AG04450 (cell line): ENCODE data around the gene MYO5B. TPM values are rescaled to one million over a fixed set of nuclear protein-coding genes. Genes with fewer than 3 reads are reported as not detected.
"Not testable (repeated sequence)": the region's sequence is repeated elsewhere in the genome, so short reads cannot be mapped to it uniquely, and the experiment has no call there.

Experiments used
- CTCF ChIA-PET: fragments of 300-600, 350-600 bp; formaldehyde crosslinking; extraction: SDS; loops from one replicate; lab custom pipeline; 2022; ENCODE audit warnings: antibody characterized with exemption, inconsistent platforms; lab: Charles Lee
- POLR2A ChIA-PET: fragments of 350-600 bp; formaldehyde crosslinking; extraction: SDS; loops from one replicate; lab custom pipeline; 2021; ENCODE audit warnings: antibody characterized with exemption, inconsistent platforms; lab: Yijun Ruan, JAX
- DNase-seq: peaks from one replicate; pipeline ENCODE4 v3.0.0-alpha.2; 2011; ENCODE audit warnings: low read depth, low spot score
- H3K27ac ChIP-seq: one replicate; pipeline ENCODE4 v1.5.1; 2012; ENCODE audit warnings: low read depth, low read length, control low read depth
- H3K27me3 ChIP-seq: one replicate; pipeline ENCODE4 v1.6.0; 2012; ENCODE audit warnings: low read length; ENCODE audit not compliant: control insufficient read depth, insufficient read depth
- H3K4me3 ChIP-seq: 2 replicates; pipeline ENCODE4 v1.5.1; 2011; ENCODE audit warnings: mild to moderate bottlenecking, low read depth, low read length, control low read depth
- H3K9me3 ChIP-seq: 2 replicates; pipeline ENCODE4 v1.5.1; 2012; ENCODE audit warnings: low read length; ENCODE audit not compliant: control insufficient read depth, insufficient read depth
- polyA plus RNA-seq: library from polyadenylated mRNA; depleted of rRNA; stranded (reverse); fragments of >200 nt; gene quantifications from 2 replicates; pipeline ENCODE4 v1.2.3, GENCODE V29; 2011
- TF ChIP-seq, protein P1 (sequence below): IDR thresholded peaks from 2 replicates; pipeline ENCODE4 v1.5.1; 2011; ENCODE audit warnings: low read depth, low read length, control low read depth, inconsistent platforms

The MYO5B gene
- polyA plus RNA-seq, 1 experiment = 0.32 TPM

DNA sequence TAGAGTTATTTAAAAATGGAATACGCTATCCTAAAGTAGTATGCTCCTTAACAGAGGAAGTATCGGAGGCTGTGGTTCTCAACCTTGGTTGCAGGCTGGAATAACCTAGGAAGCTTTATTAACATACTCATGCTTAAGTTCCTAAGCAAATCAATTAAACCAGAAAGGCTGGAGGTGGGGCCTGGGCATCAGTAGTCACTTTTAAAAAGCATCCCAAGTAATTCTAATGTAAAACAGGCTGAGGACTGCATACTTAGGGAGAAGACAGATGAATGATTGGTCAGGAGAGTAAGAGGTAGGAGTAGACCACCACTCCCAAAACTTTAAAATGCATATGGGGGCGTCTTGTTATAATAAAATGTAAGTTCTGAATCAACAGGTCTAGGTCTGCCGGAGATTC lies 396.9 kb downstream of the MYO5B start:
- Histone ChIP-seq H3K9me3 (peaks cover 8% of the 10 kb centered on the region; the same call in 1 of the 2 replicates), H3K27ac (no peak overlapping the region), H3K4me3 (no peak overlapping the region), H3K27me3 (no peaks in the 10 kb centered on the region)
- no peak for DNase-seq
- ChIA-PET POLR2A (no interaction called here), CTCF (no interaction called here)
- TF ChIP-seq, protein P1, sequence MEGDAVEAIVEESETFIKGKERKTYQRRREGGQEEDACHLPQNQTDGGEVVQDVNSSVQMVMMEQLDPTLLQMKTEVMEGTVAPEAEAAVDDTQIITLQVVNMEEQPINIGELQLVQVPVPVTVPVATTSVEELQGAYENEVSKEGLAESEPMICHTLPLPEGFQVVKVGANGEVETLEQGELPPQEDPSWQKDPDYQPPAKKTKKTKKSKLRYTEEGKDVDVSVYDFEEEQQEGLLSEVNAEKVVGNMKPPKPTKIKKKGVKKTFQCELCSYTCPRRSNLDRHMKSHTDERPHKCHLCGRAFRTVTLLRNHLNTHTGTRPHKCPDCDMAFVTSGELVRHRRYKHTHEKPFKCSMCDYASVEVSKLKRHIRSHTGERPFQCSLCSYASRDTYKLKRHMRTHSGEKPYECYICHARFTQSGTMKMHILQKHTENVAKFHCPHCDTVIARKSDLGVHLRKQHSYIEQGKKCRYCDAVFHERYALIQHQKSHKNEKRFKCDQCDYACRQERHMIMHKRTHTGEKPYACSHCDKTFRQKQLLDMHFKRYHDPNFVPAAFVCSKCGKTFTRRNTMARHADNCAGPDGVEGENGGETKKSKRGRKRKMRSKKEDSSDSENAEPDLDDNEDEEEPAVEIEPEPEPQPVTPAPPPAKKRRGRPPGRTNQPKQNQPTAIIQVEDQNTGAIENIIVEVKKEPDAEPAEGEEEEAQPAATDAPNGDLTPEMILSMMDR = no peak

DNA sequence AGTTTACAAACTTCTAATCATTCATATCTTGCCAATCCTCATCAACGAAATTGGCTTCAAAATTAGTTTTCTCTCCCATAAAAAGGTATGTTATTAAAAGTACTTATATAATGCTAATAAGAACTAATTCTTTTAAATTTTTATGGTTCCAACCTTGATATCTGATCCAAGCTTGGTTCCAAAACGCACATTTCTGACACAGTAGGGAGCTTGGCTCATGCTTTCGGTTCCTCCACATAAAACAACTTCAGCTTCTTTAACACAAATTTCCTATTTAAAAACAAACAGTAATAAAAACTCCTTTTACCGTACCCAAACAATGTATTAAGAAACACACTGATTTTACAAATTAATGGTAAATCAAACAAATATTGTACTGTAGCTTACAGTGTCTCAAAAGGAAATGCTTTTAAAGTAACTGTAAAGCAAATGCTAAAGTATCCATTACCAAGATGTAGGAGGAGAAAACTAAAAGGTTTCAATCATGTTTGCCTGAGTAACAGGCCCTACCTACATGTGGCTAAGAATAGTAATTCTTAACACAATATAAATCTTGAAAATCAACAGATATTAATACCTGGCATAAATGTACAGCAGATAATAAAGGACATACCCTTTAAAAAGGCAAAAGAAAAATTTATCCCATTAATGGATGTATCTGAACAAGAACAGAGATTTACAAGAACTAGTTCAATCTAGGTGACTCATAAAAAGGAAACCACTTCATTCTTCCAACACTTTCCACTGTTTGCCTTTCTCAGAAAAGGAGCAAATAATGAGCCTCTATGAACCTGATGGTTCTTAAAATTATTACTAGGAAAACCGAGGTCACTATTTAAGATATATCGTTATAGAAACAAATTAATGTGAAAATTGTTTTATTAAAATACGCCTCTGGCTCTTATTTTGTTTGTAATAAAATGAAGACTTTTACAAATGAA lies 399.1 kb downstream of the MYO5B start:
- DNase-seq = no peak
- ChIA-PET CTCF (interaction anchor here (1.0 to 3.0 kb wide), 2 partner anchors 12 to 62 kb away, joined by 3 to 8 read pairs; no protein-coding TSS in a partner anchor), POLR2A (no interaction called here)

DNA sequence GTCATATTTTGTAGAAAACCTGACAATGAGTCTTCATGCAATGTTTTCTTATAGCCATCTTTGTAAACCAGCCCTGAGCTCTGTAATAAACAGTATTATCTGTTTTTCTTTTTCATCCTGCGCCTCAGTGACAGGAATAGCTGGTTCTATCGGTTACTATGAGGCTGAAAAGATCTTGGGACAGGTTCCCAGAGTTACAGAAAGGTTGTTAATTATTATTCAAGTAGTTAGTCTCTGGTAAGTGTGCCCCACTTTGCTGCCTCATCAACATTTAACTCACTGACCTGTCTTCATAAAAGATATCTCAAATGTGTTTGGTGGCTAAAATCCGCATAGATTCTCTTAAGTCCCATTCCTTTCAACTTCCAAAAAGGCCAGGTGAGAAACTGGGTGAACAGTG lies 400.2 kb downstream of the MYO5B start:
- no peak overlapping the region for H3K4me3 ChIP-seq
- TF ChIP-seq, protein P1 = no peak
- no peak for DNase-seq
- no peak overlapping the region for H3K27ac ChIP-seq
- POLR2A ChIA-PET = no interaction called here
- peaks cover 6% of the 10 kb centered on the region; the same call in 1 of the 2 replicates for H3K9me3 ChIP-seq
- H3K27me3 ChIP-seq = no peaks in the 10 kb centered on the region
- CTCF ChIA-PET = interaction anchor here (0.8 to 3.0 kb wide), 2 partner anchors 11 to 64 kb away, joined by 3 to 8 read pairs; no protein-coding TSS in a partner anchor

More for the DNA sequence above, 399.1 kb downstream of the MYO5B start:
- H3K27ac ChIP-seq = no peak overlapping the region
- peaks cover 8% of the 10 kb centered on the region; the same call in 1 of the 2 replicates for H3K9me3 ChIP-seq
- TF ChIP-seq, protein P1 = no peak
- no peak overlapping the region for H3K4me3 ChIP-seq
- no peaks in the 10 kb centered on the region for H3K27me3 ChIP-seq

DNA sequence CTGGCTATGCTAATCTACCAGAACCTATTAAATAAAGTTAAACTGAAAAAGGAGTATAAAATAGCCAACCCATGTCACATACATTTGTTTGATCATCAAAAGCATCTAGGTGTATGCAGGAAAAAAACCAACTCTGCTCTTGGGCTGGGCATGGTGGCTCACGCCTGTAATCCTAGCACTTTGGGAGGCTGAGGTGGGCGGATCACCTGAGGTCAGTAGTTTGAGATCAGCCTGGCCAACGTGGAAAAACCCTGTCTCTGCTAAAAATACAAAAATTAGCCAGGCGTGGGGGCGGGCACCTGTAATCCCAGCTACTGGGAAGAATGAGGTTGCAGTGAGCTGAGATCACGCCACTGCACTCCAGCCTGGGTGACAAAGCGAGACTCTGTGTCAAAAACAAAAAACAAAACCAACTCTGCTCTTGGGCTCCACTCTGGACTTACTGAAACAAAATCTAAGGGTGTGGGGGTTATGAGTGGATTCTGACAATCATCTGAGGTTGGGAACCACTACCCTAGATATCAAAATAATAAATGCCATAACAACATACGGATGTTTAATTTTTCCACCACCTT lies 405.3 kb downstream of the MYO5B start:
- DNase-seq, H3K27ac ChIP-seq, H3K9me3 ChIP-seq, H3K4me3 ChIP-seq, H3K27me3 ChIP-seq, POLR2A ChIA-PET: not testable (repeated sequence)
- CTCF ChIA-PET = interaction anchor here (1.2 to 2.5 kb wide), 2 partner anchors 21 to 69 kb away, joined by 3 to 10 read pairs; no protein-coding TSS in a partner anchor

DNA sequence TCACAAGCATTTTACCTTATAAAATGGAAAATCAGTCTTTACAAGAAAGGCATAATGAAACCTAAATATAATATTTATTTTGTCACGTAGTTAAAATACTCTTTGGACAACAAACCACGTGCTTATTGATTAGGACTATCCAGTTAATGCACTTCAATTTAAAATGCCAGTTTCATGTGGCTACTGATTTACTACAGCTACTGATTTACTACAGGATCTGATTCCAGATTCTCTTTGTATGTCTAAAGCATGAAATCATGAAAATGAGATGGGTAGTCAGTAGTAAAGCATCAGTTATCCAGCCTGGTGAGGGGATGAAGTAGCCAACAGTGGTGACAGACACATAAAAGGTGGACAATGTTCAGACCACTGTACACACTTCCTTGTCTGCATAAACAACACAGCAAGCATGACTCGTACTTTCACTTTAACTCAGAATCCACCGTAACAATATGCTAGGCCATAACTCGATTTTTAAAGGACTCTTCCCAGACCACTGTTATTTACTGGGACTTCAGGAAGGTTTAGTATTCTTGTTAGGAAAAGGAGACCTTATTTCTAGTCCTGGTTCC lies 406.5 kb downstream of the MYO5B start:
- H3K27me3 ChIP-seq = no peaks in the 10 kb centered on the region
- H3K27ac ChIP-seq = no peak overlapping the region
- ChIA-PET POLR2A (no interaction called here), CTCF (interaction anchor here (0.6 to 1.5 kb wide), 4 partner anchors 10 to 280 kb away, joined by 3 to 8 read pairs (median 3); no protein-coding TSS in a partner anchor)
- H3K4me3 ChIP-seq = no peak overlapping the region
- no peak for DNase-seq
- TF ChIP-seq, protein P1 = no peak
- H3K9me3 ChIP-seq = no peaks in the 10 kb centered on the region
